ENCODE measurements around the gene RAB3IL1.

RAB3IL1 gene

GRCh38 chr11:61869429-61869707 is 48.0 kb downstream of the RAB3IL1 start:
- H3K27me3 ChIP-seq (ENCODE audit: insufficient read depth, low read depth), result no peaks in the 10 kb centered on the region
- H3K36me3 ChIP-seq (ENCODE audit: insufficient read depth), result no peaks in the 10 kb centered on the region
- TF ChIP-seq, protein P1, sequence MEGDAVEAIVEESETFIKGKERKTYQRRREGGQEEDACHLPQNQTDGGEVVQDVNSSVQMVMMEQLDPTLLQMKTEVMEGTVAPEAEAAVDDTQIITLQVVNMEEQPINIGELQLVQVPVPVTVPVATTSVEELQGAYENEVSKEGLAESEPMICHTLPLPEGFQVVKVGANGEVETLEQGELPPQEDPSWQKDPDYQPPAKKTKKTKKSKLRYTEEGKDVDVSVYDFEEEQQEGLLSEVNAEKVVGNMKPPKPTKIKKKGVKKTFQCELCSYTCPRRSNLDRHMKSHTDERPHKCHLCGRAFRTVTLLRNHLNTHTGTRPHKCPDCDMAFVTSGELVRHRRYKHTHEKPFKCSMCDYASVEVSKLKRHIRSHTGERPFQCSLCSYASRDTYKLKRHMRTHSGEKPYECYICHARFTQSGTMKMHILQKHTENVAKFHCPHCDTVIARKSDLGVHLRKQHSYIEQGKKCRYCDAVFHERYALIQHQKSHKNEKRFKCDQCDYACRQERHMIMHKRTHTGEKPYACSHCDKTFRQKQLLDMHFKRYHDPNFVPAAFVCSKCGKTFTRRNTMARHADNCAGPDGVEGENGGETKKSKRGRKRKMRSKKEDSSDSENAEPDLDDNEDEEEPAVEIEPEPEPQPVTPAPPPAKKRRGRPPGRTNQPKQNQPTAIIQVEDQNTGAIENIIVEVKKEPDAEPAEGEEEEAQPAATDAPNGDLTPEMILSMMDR (conservative IDR thresholded peaks at IDR 0.05; ENCODE audit: low read depth, low read length), result no peak
- no peaks in the 10 kb centered on the region for H4K20me1 ChIP-seq (ENCODE audit: insufficient read depth)
- no peaks in the 10 kb centered on the region for H3K79me2 ChIP-seq (ENCODE audit: insufficient read depth, low read depth)
- H3K4me3 ChIP-seq (IDR thresholded peaks at IDR 0.05; ENCODE audit: insufficient read depth, low read depth, low read length), result no peak overlapping the region
- no peaks in the 10 kb centered on the region for H3K4me1 ChIP-seq (ENCODE audit: low read depth, poor library complexity, severe bottlenecking)
- H3K27ac ChIP-seq, result no peak overlapping the region
- H2AFZ ChIP-seq (ENCODE audit: low read depth), result no peak overlapping the region
- H3K9ac ChIP-seq, result no peak overlapping the region
- H3K4me2 ChIP-seq, result no peak overlapping the region

GRCh38 chr11:61868571-61869428 is 48.6 kb downstream of the RAB3IL1 start:
- Histone ChIP-seq H4K20me1 (ENCODE audit: insufficient read depth) (no peaks in the 10 kb centered on the region), H3K27ac (no peak overlapping the region), H3K27me3 (ENCODE audit: insufficient read depth, low read depth) (no peaks in the 10 kb centered on the region), H2AFZ (ENCODE audit: low read depth) (no peak overlapping the region), H3K4me2 (no peak overlapping the region), H3K4me1 (ENCODE audit: low read depth, poor library complexity, severe bottlenecking) (no peaks in the 10 kb centered on the region), H3K4me3 (IDR thresholded peaks at IDR 0.05; ENCODE audit: insufficient read depth, low read depth, low read length) (no peak overlapping the region), H3K36me3 (ENCODE audit: insufficient read depth) (no peaks in the 10 kb centered on the region), H3K79me2 (ENCODE audit: insufficient read depth, low read depth) (no peaks in the 10 kb centered on the region), H3K9ac (no peak overlapping the region)
- TF ChIP-seq, protein P1 (conservative IDR thresholded peaks at IDR 0.05; ENCODE audit: low read depth, low read length), result no peak

DNA sequence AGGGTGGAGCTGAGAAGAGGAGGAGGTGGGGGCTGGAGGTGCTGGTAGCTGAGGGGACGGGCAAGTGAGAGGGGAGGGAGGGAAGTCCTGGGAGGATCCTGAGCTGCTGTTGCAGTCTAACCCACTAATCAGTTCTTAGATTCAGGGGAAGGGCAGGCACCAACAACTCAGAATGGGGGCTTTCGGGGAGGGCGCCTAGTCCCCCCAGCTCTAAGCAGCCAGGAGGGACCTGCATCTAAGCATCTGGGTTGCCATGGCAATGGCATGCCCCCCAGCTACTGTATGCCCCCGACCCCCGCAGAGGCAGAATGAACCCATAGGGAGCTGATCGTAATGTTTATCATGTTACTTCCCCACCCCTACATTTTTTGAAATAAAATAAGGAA is 50.4 kb downstream of the RAB3IL1 start:
- Histone ChIP-seq H3K27ac (no peak overlapping the region), H4K20me1 (ENCODE audit: insufficient read depth) (no peaks in the 10 kb centered on the region), H2AFZ (ENCODE audit: low read depth) (no peak overlapping the region), H3K27me3 (ENCODE audit: insufficient read depth, low read depth) (no peaks in the 10 kb centered on the region), H3K4me2 (no peak overlapping the region), H3K4me3 (IDR thresholded peaks at IDR 0.05; ENCODE audit: insufficient read depth, low read depth, low read length) (no peak overlapping the region), H3K79me2 (ENCODE audit: insufficient read depth, low read depth) (no peaks in the 10 kb centered on the region), H3K4me1 (ENCODE audit: low read depth, poor library complexity, severe bottlenecking) (no peaks in the 10 kb centered on the region), H3K9ac (no peak overlapping the region), H3K36me3 (ENCODE audit: insufficient read depth) (no peaks in the 10 kb centered on the region)
- TF ChIP-seq, protein P1 (conservative IDR thresholded peaks at IDR 0.05; ENCODE audit: low read depth, low read length), result no peak

GRCh38 chr11:61866231-61866957 is 51.0 kb downstream of the RAB3IL1 start:
- Histone ChIP-seq H3K4me2 (no peak overlapping the region), H3K27me3 (ENCODE audit: insufficient read depth, low read depth) (no peaks in the 10 kb centered on the region), H2AFZ (ENCODE audit: low read depth) (no peak overlapping the region), H4K20me1 (ENCODE audit: insufficient read depth) (no peaks in the 10 kb centered on the region), H3K36me3 (ENCODE audit: insufficient read depth) (no peaks in the 10 kb centered on the region), H3K79me2 (ENCODE audit: insufficient read depth, low read depth) (no peaks in the 10 kb centered on the region), H3K9ac (no peak overlapping the region), H3K27ac (no peak overlapping the region), H3K4me3 (IDR thresholded peaks at IDR 0.05; ENCODE audit: insufficient read depth, low read depth, low read length) (no peak overlapping the region), H3K4me1 (ENCODE audit: low read depth, poor library complexity, severe bottlenecking) (no peaks in the 10 kb centered on the region)
- TF ChIP-seq, protein P1 (conservative IDR thresholded peaks at IDR 0.05; ENCODE audit: low read depth, low read length), result no peak

Measured in KMS-11 (cell line).